GM21786 (cell line): Measurements from ENCODE around the gene RNF150.

ENCODE experiments used
- ATAC-seq: cut with Tn5 transposase; IDR thresholded peaks from one replicate; pipeline ENCODE4 v1.9.1; 2021; ENCODE audit not compliant: unreplicated experiment

Gene RNF150

GRCh38 chr4:140989944-140990343, 143.3 kb downstream of the RNF150 start:
- no peak for ATAC-seq

- ATAC-seq = no peak
Observed at GRCh38 chr4:140986045-140986444, 147.2 kb downstream of the RNF150 start.

GRCh38 chr4:140982613-140983340, 150.5 kb downstream of the RNF150 start:
- ATAC-seq = no peak

- no peak for ATAC-seq
Observed at GRCh38 chr4:140980426-140981200, 152.7 kb downstream of the RNF150 start.

GRCh38 chr4:140976768-140977167, 156.5 kb downstream of the RNF150 start:
- no peak for ATAC-seq

DNA sequence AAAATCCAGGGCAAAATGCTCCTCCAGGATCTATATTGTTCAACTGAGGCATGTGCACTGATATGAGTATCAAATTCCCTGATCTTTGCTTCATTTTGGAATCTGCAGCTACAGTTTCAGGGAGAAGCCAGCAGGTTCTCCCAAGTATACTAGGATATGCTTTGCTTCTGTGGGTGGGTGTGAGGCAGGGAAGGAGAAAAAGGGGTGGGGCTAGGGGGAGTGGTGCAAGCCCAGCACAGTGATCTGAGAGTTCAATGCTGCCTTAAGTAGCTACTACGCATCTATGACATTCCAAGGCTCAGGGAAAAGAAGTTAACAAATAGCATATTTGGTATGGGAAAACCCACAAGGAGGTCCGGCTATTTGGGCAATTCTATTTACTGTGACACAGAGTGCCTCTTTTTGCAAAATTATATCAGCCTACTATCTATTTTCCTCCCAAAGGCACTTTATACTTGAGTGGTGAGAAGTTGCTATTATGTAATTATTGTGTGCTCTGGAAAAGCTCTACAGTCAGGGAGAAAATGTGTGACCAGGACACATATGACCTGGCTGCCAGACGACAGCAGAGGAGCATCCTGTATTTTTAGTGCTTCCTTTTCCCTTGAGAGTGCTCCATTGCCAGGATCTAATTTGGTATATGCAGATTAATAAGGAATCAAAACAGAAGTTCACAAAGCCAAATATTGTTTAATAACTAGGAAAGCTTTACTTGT, 162.0 kb downstream of the RNF150 start:
- ATAC-seq = no peak

- no peak for ATAC-seq
Observed at GRCh38 chr4:140969296-140969695, 164.0 kb downstream of the RNF150 start.

DNA sequence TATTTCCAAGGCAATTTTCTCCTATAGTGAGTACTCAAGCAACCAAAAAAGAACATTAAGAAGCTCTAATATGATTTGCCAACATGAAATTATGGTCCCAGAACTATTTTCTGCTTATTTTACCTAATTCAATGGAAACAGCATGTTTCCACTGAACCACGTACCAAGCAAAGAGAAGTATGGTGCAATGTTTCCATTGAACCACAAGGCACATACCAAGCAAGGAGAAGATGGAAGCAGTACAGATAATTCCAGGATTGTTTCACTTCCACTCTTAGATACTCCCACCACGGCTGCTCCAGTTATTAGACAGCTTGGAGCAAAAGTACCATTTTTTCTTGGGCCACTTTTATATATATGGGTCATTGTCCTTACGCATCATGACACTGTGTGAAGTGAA, 164.9 kb downstream of the RNF150 start:
- no peak for ATAC-seq

- no peak for ATAC-seq
Observed at GRCh38 chr4:140963883-140964282, 169.4 kb downstream of the RNF150 start.

DNA sequence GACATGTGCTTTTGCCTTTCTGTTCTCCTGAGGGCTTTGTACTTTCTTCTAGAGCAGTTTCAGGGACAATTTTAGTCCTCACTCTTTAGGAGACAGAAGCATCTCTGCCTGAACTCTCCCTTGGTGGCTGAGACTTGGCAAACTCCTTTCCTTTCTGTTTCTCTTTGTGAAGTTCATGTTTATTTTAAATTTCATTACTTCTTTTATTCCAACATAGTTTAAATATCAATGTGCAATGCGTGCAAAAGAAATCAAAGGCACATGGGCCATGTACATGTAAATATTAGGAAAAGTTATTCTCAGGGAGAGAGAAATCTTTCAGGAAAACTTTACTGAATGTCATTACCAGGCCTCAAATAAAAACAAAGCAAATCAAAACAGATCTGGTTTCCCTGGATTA, 177.6 kb downstream of the RNF150 start:
- no peak for ATAC-seq

DNA sequence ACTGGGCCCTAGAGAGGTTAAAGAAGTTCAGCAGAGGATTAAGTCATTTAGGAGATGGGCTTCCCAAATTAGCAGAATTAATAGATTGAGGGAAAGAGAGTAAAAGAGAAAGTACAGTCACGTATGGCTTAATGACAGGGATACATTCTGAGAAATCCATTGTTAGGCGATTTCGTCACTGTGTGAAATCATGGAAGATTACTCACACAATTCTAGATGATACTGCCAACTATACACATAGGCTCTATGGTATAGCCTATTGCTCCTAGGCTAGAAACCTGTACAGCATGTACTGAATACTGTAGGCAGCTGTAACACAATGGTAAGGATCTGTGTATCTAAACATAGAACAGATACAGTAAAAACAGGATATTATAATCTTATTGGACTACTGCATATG, 180.6 kb downstream of the RNF150 start:
- no peak for ATAC-seq

GRCh38 chr4:140947506-140947905, 185.8 kb downstream of the RNF150 start:
- ATAC-seq = no peak

DNA sequence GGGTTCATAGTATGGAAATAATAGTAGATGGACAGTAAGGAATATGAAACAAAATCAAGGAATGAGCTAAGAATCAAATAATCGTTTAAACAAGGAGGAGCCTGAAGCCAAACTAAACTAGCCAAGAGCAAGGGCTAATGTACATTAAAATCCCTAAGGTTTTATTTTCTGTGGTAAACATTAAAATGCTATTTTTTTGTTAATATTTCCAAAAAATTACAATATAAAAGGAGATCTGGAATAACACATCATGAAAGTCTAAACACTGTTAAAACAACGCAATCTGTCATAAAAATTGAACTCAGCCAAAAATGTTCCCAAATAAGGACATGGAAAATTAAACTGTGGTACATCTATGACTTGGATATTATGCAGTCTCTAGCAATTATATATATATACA, 188.2 kb downstream of the RNF150 start:
- ATAC-seq = no peak

DNA sequence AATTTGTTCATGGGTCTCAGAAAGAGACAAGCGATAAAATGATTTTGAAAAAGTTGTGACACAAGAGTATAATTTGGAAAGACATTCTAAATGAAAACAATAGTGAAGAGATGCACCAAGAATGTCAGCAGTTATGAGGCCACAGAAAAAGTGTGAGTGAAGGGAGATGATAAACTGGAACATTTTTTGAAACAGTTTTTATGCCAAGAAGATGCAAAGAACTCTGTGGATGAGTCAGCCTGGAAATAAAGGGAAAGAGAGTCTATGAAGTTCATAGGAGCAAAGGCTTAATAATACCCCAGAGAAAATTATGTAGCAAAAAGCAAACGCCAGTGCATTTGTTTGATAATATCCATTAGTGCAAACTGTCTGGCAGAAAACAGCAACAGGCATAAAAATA, 188.7 kb downstream of the RNF150 start:
- no peak for ATAC-seq

DNA sequence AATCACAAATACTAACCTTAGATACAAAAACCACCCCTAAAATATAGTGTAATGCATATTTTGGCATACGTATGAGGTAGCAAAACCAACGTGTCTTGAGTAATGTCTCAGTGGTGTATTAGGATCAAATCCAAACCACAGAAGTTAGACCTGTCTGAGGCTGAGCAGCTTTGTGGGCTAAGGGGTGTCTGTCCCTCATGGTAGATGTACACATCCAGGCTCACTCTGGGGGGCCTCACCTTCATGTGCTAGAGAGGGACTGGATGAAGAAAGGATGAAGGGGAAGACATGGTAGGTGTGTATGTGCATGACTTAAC, 189.1 kb downstream of the RNF150 start:
- no peak for ATAC-seq

DNA sequence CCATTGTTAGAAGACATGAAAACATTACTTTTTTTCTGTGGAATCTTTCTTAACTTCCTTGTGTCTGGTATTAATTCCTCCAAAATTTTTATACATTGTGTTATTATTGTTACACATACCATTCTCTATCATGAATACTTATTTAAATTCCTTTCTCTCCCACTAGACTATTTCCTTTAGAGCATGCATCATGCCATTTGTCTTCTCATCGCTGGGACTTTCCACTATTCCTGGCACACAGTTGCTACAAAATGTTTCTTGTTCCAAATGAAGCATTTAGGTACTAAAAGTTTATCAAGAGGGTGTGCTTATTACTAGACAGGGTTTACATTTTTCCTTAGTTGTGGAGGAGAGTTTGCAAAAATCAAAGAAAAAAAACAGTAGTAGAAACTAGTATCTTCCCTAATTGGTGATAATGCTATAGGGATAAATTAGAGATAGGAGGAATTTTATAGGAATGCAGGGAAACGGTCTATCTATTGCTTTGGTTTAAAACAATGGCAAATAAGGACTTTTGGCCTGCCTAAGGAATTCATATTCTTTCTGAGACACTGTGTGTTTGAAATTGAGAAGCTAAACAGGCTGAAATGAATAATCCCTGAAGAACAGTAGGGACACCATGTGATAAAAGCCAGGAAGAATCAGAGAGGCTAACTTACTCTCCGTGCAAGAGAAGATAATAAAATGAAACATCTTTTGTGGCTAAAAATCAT, 189.6 kb downstream of the RNF150 start:
- ATAC-seq = no peak

GRCh38 chr4:140940589-140940988, 192.7 kb downstream of the RNF150 start:
- ATAC-seq = no peak

DNA sequence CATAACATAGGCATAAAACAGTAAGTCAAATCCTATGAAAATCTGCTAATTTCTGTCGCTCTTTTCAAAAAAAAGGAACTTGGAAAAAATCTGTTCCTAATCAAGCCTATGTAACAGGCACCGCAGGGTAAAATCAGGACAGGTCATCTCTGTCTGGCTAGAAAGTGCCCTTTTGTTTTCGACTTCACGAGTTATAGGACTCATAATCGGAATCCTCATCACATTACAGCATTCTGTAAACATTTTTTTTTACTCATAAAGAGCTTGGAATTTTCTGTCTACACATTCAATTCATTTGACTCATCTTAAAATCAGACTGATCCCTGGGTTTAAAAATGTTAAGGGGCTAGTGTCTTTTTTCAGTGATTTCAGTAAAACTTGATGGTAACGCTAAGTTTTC, 195.4 kb downstream of the RNF150 start:
- ATAC-seq = no peak

GRCh38 chr4:140935254-140935653, 198.0 kb downstream of the RNF150 start:
- no peak for ATAC-seq

- no peak for ATAC-seq
Observed at GRCh38 chr4:140932501-140933045, 200.7 kb downstream of the RNF150 start.

DNA sequence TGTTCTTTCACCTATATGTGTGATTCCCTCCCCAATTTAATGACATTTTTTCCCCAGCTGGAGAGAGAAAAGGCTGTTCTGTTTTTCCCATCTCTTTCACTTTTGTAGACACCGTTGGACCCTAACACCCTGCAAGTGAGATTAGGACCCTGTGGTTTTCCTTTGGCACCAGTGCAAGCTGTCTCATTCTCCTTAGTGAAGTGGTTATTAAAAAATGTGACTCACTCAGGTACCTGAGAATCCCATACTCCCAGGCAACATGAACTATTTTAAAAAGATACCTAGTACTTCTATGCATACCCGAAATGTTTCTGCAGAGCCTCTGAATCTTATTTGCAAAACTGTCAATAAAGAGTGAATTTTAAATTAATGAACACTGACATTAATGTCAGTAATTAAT, 201.4 kb downstream of the RNF150 start:
- no peak for ATAC-seq
